ENCODE results near the gene DHX30. TPM values are rescaled to one million over a fixed set of nuclear protein-coding genes. Genes with fewer than 3 reads are reported as not detected.
A peak's percentile ranks its signal among the peaks of the same experiment; 100 is the strongest.

The DHX30 gene
- total and polyA plus RNA-seq, 2 of the 4 experiments (the other 2 are of a cell fraction): 55.6 to 57.2 TPM

GRCh38 chr3:47877719-47878118 lies 74.8 kb downstream of the DHX30 start:
- dilution Hi-C loops (cut with HindIII; ENCODE audit: low sequenced_read_pairs, unreplicated experiment) (no loop called here), in situ Hi-C loops (cut with MboI; ENCODE audit: low sequenced_read_pairs) (no loop called here), intact Hi-C loops (cut with micrococcal nuclease) (loop anchor here (5.0 to 10.0 kb wide), 2 partner anchors 115 to 277 kb away; no protein-coding TSS in a partner anchor)
- no peak for ATAC-seq (ENCODE audit: low read depth)
- Histone ChIP-seq H3K4me1 (ENCODE audit: control insufficient read depth, insufficient read depth, low read length) (no peaks in the 10 kb centered on the region), H3K27ac (ENCODE audit: insufficient read depth, low read length) (no peak overlapping the region), H3K4me2 (ENCODE audit: low read depth, low read length) (no peak overlapping the region), H2BK5ac (ENCODE audit: low read depth, low read length, poor library complexity, severe bottlenecking) (no peak overlapping the region), H3K27me3 (ENCODE audit: control insufficient read depth, insufficient read depth, low read length) (no peaks in the 10 kb centered on the region), H3K18ac (ENCODE audit: low read depth, low read length) (no peak overlapping the region), H3K23ac (ENCODE audit: low read depth, low read length) (0 out of 2 replicates have a peak overlapping the region, but pooled peaks have one; percentile 33), H3K4me3 (ENCODE audit: insufficient read depth, low read depth, low read length) (no peak overlapping the region), H3K79me1 (ENCODE audit: low read depth in 1 of 2, low read length in 2 of 2) (peaks cover 35 to 54% of the 10 kb centered on the region in 2 experiments), H2BK120ac (ENCODE audit: low read depth, low read length) (no peak overlapping the region), H2AFZ (replicated peaks; ENCODE audit: low read length, poor library complexity) (no peak overlapping the region), H2BK20ac (ENCODE audit: low read depth, low read length) (no peak overlapping the region), H3K9me3 (ENCODE audit: control insufficient read depth, insufficient read depth, low read length) (no peaks in the 10 kb centered on the region), H2BK15ac (ENCODE audit: low read depth, low read length) (no peak overlapping the region), H2AK9ac (replicated peaks; ENCODE audit: low read depth, low read length, poor library complexity) (no peak overlapping the region), H3K9me1 (ENCODE audit: insufficient read depth, low read length) (no peaks in the 10 kb centered on the region; the same call in 1 of the 2 replicates), H4K5ac (ENCODE audit: low read depth, low read length) (no peak overlapping the region), H3K4ac (ENCODE audit: low read depth, low read length) (no peak overlapping the region), H4K91ac (ENCODE audit: insufficient read depth, low read depth, low read length) (no peak overlapping the region), H4K20me1 (ENCODE audit: insufficient read depth, low read length) (peaks cover 13% of the 10 kb centered on the region; the same call in 1 of the 2 replicates), H3K9ac (ENCODE audit: low read depth, low read length) (no peak overlapping the region), H3K14ac (replicated peaks; ENCODE audit: low read depth, low read length) (no peak overlapping the region), H3K36me3 (ENCODE audit: control insufficient read depth, insufficient read depth, low read length) (peaks cover 32% of the 10 kb centered on the region), H4K8ac (ENCODE audit: low read depth in 2 of 2, low read length in 2 of 2) (no peak overlapping the region), H2AK5ac (ENCODE audit: low read depth, low read length) (no peak overlapping the region), H3K56ac (ENCODE audit: extremely low read depth, insufficient read depth, low read length) (no peak overlapping the region)
- no TSS peak for BruUV-seq (replicated peaks)
- DNase-seq: no peak
- no peak for TF ChIP-seq ELK1 (IDR thresholded peaks at IDR 0.05; ENCODE audit: borderline replicate concordance, low read depth, low read length)
- TF ChIP-seq SMC3 (IDR thresholded peaks at IDR 0.05; ENCODE audit: low read depth, low read length): no peak
- TF ChIP-seq CHD1 (IDR thresholded peaks at IDR 0.05; ENCODE audit: low read depth, low read length): no peak
- no peak for TF ChIP-seq CTCF (conservative IDR thresholded peaks at IDR 0.05; ENCODE audit: low read depth, low read length)
- TF ChIP-seq USF2 (IDR thresholded peaks at IDR 0.05; ENCODE audit: low read depth, low read length): no peak
- TF ChIP-seq CEBPB (IDR thresholded peaks at IDR 0.05; ENCODE audit: low read depth, low read length): no peak
- no peak for TF ChIP-seq RFX5 (IDR thresholded peaks at IDR 0.05; ENCODE audit: low read depth, low read length)
- TF ChIP-seq MAFK (IDR thresholded peaks at IDR 0.05; ENCODE audit: low read depth, low read length): no peak
- no peak for TF ChIP-seq RCOR1 (IDR thresholded peaks at IDR 0.05; ENCODE audit: insufficient replicate concordance, low read length)
- no peak for TF ChIP-seq NFE2L2 (IDR thresholded peaks at IDR 0.05; ENCODE audit: low read depth, low read length)
- TF ChIP-seq RAD21 (IDR thresholded peaks at IDR 0.05; ENCODE audit: low read length): no peak
- no peak for TF ChIP-seq MAZ (IDR thresholded peaks at IDR 0.05; ENCODE audit: borderline replicate concordance, low read depth, low read length)
- TF ChIP-seq FOS (IDR thresholded peaks at IDR 0.05; ENCODE audit: low read depth, low read length): no peak
- no peak for TF ChIP-seq POLR2A (IDR thresholded peaks at IDR 0.05; ENCODE audit: low read depth, low read length)
- ChIA-PET CTCF (no interaction called here), POLR2A (ENCODE audit: unreplicated experiment) (no interaction called here)

Data from IMR-90 (cell line).